ENCODE measurements around the gene MAP3K7.
A peak's percentile ranks its signal among the peaks of the same experiment; 100 is the strongest.
"Not testable (repeated sequence)": the region's sequence is repeated elsewhere in the genome, so short reads cannot be mapped to it uniquely, and the experiment has no call there.

The MAP3K7 gene

GRCh38 chr6:90575267-90575666 lies 11.6 kb downstream of the MAP3K7 start:
- no peak for FAIRE-seq

- FAIRE-seq: no peak
Measured at GRCh38 chr6:90574610-90575009, 12.3 kb downstream of the MAP3K7 start.

- no peak for FAIRE-seq
Measured at GRCh38 chr6:90573624-90574023, 13.2 kb downstream of the MAP3K7 start.

GRCh38 chr6:90572856-90573255 lies 14.0 kb downstream of the MAP3K7 start:
- FAIRE-seq: no peak

GRCh38 chr6:90569223-90569622 lies 17.6 kb downstream of the MAP3K7 start:
- FAIRE-seq: no peak

GRCh38 chr6:90567682-90568081 lies 19.2 kb downstream of the MAP3K7 start:
- not testable (repeated sequence) for FAIRE-seq

GRCh38 chr6:90562341-90562740 lies 24.5 kb downstream of the MAP3K7 start:
- not testable (repeated sequence) for FAIRE-seq

- FAIRE-seq: no peak
Measured at GRCh38 chr6:90559931-90560330, 26.9 kb downstream of the MAP3K7 start.

GRCh38 chr6:90557006-90557405 lies 29.9 kb downstream of the MAP3K7 start:
- peak; percentile 72 for FAIRE-seq

GRCh38 chr6:90547991-90548390 lies 38.9 kb downstream of the MAP3K7 start:
- FAIRE-seq: no peak

- no peak for FAIRE-seq
Measured at GRCh38 chr6:90547079-90547478, 39.8 kb downstream of the MAP3K7 start.

- no peak for FAIRE-seq
Measured at GRCh38 chr6:90545448-90545847, 41.4 kb downstream of the MAP3K7 start.

- no peak for FAIRE-seq
Measured at GRCh38 chr6:90544741-90545140, 42.1 kb downstream of the MAP3K7 start.

GRCh38 chr6:90544081-90544480 lies 42.8 kb downstream of the MAP3K7 start:
- FAIRE-seq: no peak

- FAIRE-seq: no peak
Measured at GRCh38 chr6:90541221-90541620, 45.7 kb downstream of the MAP3K7 start.

GRCh38 chr6:90538278-90539046 lies 48.4 kb downstream of the MAP3K7 start:
- no peak for FAIRE-seq

- no peak for FAIRE-seq
Measured at GRCh38 chr6:90537723-90538258, 49.1 kb downstream of the MAP3K7 start.

- no peak for FAIRE-seq
Measured at GRCh38 chr6:90537027-90537426, 49.8 kb downstream of the MAP3K7 start.

- no peak for FAIRE-seq
Measured at GRCh38 chr6:90536520-90536919, 50.4 kb downstream of the MAP3K7 start.

- no peak for FAIRE-seq
Measured at GRCh38 chr6:90534337-90535025, 52.4 kb downstream of the MAP3K7 start.

GRCh38 chr6:90533615-90534336 lies 53.1 kb downstream of the MAP3K7 start:
- no peak for FAIRE-seq

GRCh38 chr6:90530882-90531281 lies 56.0 kb downstream of the MAP3K7 start:
- no peak for FAIRE-seq

- FAIRE-seq: no peak
Measured at GRCh38 chr6:90525421-90525820, 61.5 kb downstream of the MAP3K7 start.
